Stimulated activated CD4-positive, alpha-beta T cell treated with anti-CD3 and anti-CD28 coated beads, Interleukin-1b, Interleukin-23, amount 100 ng/mL, for 4 hours (primary cell): ENCODE data around the gene GAS2L2.
"Not testable (repeated sequence)": the region's sequence is repeated elsewhere in the genome, so short reads cannot be mapped to it uniquely, and the experiment has no call there.

Experiments used
- DNase-seq, 2 donors: peaks; one replicate each; pipeline ENCODE4 v3.0.0-alpha.2; 2020; ENCODE audit warnings: low read depth in 2 of 2

Gene GAS2L2

DNA sequence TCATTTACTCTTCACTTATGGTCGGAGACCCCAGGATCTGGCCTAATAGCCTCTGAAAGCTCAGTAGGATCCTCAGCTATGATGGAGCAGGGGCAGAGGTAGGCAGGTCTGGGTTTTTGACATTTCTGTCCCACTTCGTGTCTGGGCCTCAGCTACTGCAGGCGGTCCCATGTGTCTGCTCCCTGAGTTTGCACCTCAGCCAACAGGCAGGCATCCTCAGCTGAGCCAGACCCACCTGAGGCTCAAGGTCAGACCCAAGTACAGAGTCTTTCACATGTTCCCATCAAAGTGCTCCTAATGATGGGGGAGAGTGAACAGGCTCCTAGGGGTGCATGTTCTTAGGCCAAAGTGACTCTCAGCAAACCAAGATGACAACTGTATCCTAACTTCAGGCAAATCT lies 24.5 kb downstream of the GAS2L2 start:
- DNase-seq: no peak

DNA sequence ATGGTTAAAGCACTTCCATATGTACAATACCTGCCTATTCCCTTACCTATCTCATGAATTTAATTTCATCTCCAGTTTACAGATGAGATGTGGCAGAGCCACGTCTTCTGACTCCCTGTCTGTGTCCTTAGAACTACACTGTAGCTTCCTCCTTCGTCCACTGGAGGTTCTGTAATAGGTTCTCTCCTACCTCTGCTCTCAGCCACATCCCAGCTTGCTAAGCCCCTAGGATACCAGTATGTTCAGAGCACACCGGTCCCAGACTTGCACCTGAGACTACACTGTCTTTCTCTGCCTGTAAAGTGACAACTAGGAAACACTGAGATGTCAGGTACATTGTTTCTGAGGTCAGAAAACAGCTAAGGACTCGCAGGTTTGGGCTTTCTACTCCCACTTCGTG lies 25.4 kb downstream of the GAS2L2 start:
- no peak for DNase-seq

DNA sequence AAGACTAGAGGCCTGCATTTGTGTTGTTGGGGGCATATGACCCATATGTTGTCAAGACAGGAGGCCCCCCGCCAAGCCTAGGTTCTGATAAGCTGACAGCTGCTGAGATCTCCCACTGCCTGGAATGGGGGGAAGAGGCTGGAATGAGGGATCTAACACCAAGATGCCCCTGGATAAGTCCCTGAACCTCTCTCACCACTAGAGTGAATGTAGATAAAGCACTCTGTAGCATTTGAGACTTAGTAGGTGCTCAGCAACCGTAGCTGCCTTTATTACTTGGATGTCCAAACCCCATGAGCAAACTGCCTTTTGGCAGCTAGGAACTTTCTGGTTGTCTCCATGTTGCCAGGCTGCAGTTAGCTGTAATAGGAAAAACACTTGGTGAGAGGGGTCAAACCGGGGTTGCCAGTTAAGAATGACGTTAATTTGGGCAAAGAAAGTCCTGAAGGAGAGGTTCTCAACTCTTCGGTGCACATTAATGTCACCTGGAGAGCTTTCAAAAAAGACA lies 26.0 kb downstream of the GAS2L2 start:
- DNase-seq: no peak

DNA sequence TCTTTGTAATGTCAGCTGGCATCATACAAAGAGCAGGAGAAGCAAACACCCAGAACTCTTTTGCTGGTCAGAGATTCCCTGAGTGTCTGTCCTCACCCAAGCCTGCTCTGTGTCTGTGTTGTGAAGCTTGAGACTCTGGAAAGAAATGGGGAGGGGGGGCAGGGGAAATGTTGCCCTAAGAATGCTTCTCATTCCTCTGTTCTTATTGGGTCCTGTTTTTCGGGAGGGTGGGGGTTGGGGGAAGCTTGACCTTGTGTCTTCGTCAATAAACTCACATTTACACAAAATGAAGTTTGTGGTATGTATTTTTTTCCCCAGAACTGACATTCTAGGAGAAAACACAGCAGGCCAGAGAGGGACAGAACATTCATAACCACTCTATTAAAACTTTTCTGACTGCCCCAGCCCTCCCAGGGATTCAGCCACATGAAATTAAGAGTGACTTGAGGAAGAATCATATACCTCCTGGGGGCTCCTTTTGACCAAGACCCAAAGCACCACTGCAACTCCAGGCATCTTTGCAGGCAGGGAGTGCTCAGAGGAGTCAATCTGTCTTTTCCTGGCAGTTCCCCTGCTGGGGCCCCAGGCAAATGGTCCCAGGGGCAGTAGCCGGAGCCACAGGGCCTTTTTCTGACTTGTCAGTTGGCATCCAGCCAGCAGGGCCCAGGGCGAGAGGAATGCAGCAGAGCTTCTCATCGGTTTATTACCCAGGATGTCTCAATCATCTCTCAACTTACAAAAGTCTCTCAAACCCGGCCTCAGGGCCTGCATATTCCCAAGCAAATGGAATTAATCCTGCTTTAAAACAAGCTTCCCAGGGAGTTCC lies 26.7 kb downstream of the GAS2L2 start:
- no peak for DNase-seq

DNA sequence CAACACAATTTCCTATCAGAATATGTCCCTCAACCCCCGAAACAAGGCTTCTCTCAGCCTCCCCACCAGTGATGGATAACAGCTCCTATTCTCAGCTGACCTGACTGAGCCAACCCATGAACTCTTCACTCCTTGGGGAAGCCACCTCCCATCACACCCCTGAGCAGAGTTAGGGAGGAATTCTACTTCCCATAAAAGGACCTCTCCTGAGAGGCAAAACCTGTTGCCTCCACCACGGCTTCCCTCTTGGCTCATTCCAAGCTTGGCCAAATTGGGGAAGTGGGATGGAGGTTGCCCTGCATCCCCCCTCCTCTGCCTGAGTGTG lies 27.3 kb downstream of the GAS2L2 start:
- no peak for DNase-seq

DNA sequence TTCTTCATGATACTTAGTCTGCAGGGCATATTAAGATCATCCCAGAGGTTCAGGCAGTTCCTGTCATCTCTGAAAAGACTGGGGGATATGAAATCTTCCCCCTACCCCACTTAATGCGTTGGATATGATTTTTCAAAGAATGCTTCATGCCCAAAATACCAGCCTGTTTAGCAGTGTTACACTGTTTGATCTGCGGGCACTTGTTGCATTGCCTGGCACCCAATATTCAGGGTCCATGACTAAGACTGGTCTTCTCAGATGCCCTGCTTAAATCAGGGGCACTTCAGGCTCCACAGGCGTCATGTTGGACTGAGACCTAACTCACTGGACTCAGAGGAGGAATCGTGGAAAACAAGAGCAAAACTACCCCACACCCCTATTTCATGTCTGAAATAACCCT lies 28.0 kb downstream of the GAS2L2 start:
- DNase-seq: no peak

DNA sequence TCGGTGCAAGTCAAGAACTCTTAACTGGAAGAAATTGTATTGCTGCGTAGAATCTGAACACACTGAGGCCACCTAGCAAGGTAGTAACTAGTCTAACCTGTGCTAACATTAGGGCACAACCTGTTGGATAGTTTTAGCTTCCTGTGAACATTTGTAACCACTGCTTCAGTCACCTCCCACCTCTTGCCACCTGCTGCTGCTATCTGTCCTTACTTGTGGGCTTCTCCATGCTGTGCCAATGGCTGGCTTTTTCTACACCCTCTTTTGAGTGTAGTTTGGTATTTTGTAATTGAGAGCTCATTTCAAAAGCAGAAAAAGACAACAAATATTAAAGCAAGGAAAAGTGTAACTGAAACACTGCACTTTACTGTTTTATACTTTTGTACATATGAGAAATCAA lies 29.3 kb downstream of the GAS2L2 start:
- DNase-seq: no peak

DNA sequence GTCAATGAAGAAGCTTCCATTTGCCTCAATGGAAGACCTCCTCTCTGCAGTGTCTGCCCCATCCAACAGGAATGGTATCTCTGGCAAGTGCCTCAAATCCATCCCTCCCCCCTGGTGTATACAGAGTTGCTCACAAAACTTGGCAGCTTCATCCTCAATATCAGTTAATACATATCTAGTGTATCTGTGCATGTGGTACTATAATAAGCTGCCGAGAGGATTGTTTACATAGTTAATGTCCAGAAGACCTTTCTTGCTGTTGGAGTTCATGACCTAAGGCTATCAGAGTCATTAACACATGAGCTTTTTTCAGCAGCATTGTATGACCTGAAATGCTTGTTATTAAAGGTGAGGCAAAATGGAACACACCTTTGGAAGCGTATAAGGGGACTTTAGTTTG lies 35.6 kb downstream of the GAS2L2 start:
- no peak for DNase-seq

DNA sequence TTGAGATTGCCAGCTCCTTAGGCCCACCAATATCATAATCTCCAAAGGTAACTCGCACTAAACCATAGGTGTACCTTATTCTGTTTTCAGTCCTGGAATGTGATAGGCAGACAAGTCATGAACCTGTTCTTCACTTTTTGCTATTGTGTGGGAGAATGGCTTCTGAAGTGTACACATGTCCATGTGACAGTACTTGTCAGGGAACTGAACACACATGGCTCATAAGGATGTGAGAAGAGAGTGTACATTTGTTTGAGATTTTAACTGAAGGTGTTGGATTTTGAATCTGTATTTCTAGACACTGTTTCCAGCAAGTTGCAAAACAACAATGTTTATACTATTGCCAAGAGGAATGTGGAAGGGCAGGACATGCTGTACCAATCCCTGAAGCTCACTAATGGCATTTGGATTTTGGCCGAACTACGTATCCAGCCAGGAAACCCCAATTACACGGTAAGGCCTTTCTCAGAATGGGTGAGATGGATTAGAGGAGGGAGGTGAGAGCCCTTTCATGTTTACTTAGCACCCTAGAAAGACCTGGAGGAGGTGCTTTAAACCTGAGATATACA lies 36.1 kb downstream of the GAS2L2 start:
- DNase-seq: no peak

DNA sequence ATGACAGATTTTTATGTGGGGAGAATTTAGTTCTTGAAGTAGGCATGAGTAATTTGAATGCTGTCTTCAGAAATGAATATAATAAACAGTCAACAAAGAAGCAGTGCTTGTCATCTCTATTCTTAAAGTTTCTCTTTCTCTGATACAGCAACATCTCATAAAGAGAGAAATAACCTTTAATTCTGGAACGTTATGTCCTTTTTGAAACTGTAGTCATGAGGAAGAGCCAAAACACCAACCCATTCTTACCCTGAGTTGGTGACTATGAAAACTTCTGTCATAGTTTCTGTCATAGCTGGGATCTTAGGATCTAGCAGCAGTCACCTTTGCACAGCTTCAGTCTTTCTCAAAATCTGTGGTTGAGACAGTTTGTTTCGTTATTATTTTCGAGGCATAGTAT lies 36.9 kb downstream of the GAS2L2 start:
- no peak for DNase-seq

DNA sequence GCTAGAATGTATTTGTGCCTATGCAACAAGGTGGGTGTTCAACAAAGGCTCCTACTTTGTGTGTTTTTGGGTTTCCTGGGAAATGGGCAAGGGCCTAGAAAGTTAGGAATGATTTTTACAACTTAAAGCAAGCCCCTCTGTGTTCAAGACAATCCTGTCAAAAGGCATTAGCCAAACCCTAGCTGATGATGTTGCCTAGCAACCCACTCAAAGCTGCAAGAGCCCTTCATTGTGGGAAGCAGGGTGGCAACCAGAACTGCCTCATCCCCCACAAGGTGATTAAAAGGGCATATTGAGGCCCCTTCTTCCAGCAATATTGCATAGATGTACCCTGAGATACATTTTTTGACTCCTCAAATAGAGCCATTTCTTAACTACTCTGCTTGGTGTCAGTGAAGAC lies 37.6 kb downstream of the GAS2L2 start:
- DNase-seq: no peak

DNA sequence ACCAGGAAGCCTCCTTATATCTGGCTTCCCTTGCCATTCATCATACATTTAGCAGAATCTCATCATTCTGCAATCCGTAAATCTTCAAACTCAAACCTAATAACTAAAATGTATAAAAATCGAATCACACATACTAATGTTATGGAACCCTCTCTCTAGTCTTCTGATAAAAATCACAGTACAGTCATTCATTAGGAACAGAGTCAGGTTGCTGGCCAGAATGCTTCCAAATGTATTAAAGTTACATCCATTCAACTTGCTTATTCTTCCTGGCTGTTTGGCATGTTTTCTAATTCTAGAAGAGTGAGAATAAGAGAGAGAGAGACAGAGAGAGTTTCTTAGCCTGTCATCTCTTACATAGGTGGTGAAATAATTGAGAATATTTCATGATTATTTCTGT lies 38.1 kb downstream of the GAS2L2 start:
- DNase-seq: no peak

DNA sequence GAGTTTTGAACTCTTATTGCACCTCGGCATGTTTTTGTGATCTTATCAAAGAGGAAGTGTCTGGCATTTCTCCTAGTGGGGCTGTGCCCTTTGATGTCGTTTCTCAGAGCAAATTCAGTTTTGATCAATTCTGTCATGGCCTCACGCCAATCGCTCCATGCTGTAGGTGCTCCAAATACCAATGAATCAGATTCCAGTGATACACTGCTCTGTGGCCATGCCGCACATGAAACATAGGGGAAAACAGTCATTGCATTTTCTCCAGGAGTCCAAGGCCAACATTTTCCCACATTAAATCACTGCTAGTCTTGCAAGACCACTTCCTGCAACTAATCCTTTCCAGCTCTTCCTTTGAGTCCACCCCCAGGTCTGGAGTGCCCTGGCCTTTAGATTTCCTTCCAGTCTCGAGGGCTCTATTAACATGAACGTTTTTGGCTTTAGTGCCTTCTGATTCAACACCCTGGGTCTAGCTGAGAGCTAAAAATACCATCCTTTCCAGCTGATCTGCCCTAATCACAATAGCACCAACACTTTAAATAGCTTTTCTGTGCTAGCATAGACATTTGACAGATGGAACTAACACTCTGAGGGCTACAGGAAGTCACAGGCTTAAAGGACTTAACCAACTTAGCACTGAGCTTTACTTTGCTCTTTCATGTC lies 39.8 kb downstream of the GAS2L2 start:
- DNase-seq: no peak

DNA sequence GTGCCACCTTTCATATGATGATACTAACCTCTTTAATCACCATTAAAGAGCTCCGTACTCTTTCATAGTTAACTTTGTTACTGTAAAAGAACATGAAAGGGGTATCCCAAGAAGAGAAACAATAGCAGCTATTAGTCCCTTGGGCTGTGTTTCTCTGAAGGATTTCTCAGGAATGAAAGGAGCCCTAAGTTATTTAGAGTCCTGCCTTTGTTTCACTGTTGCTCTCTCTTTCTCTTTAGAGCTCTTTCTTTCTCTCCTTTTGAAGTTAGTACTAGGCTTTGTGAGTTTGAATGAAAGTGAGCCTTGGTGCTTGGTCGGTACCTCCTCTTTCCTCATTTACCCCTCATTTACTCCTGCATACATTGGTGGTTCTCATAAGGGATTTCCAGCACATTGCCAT lies 42.1 kb downstream of the GAS2L2 start:
- no peak for DNase-seq

DNA sequence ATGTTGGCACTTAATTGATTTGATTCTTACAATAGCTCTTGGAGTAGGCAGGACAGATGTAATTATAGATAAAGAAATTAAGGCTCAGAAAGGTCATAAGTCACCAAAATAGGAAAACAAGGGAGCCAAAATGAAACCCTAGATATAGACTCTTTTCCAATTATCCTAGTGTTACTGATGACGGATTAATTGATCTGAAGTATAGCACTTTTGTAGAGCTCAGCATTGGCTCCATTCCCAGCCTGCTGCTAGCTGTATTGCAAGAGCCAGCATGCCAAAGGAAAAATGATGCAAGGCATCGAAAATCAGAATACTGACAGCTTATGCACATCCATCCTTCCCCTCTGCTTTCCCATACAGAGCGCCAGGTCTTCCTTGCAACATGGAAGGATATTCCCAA lies 43.2 kb downstream of the GAS2L2 start:
- DNase-seq: no peak

DNA sequence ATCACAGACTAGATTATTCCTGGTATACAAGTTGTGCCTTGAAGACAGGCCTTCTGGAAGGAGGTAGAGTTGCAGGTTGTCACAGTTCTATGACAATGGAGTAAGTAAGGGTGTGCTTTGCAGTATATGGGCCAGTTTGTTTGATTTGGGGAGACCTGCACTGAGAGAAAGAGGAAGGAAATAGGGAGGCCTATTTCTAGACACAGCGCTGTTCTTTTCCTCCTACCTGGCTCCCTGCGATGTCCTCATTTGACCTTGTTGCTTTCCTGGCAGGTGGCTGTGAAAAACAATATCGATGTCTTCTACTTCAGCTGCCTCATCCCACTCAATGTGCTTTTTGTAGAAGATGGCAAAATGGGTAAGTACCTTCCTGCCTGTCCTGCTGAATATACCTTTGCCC lies 44.1 kb downstream of the GAS2L2 start:
- no peak for DNase-seq

DNA sequence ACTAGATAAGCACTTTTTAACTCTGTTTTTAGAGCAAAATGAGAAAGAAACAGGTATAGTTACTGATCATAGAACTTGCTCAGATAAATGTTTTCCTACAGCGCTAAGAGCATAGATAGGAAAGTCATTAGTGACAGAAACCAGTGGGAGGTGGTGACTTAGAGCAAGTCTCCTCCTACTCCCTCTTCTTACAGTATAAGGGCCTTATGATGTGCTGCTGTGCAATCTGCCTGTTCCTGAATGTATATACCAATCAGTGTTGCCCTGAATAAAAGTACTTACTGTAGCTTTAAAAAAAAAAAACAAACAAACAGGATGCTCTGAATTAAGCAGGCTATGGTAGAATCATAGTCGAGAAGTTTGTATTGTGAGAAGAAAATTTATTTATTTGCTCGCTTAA lies 44.9 kb downstream of the GAS2L2 start:
- no peak for DNase-seq

DNA sequence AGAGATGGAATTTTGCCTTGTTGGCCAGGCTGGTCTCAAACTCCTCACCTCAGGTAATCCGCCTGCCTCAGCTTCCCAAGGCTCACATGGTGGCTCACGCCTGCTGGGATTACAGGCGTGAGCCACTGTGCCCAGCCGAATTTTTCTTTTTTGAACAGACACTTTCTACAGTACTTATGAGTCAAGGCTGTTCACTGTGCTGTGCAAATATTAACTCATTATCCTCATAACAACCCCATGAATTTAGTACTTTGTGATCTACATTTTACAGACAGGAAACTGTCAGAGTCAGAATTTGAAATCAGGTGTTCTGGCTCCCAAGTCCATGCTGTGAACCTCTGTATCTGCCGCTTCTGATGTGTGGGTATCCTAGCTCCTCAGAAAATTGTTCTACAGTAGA lies 47.3 kb downstream of the GAS2L2 start:
- DNase-seq: no peak

DNA sequence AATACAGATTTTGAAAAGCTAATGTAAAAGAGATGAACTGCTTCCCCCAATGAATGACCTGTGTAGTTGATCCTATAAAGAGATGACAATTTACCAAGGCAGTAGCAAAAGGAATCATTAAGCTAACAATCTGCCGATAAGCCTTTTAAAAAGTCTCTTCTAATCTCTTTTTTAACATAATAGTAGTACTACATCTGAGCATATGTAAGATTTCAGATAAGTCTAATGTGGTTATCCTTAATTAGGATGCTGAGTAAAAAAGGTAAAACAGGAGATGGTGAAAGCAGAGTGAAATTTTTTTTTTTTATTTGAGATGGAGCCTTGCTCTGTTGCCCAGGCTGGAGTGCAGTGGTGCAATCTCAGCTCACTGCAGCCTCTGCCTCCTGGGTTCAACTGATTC lies 47.8 kb downstream of the GAS2L2 start:
- DNase-seq: no peak

DNA sequence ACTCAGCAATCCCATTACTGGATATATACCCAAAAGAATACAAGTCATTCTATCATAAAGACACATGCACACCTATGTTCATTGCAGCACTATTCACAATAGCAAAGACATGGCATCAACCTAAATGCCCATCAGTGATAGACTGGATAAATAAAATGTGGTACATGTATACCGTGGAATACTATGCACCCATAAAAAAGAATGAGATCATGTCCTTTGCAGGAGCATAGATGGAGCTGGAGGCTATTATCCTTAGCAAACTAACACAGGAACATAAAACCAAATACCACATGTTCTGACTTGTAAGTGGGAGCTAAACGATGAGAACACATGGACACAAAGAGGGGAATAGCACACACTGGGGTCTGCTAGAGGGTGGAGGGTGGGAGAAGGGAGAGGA lies 49.7 kb downstream of the GAS2L2 start:
- DNase-seq: not testable (repeated sequence)

DNA sequence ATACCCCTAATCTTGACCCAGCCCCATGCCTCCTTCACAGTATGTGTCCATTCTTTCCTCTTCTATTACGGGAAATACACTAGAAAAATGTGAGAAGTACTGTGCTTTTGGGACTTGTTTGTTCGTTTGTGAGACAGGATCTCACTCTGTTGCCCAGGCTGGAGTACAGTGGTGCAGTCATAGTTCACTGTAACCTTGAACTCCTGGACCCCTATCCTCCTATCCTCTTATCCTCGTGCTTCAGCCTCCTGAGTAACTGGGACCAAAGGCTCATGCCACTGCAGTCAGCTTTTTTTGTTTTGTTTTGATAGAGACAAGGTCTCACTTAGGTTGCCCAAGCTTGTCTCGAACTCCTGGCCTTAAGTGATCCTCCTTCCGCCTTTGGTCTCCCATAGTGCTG lies 51.5 kb downstream of the GAS2L2 start:
- DNase-seq: no peak

DNA sequence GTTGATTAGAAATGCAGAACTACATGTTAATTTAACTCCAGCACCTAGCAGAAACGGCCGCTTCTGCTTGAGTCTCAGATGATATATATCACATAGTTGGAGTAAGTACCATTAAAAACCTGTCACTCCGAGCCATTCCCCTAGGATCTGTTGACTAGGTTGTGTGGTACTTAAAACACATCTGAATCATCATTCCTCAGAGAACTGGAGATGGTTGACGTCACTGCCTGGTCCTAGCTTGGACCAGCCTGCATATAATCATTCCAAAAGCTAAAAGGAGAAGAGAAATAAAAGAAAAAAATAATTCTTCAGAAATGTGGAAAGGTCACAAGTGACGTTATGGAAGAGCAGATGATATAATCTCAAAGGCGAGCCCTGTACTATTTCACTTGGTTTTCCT lies 52.9 kb downstream of the GAS2L2 start:
- no peak for DNase-seq

DNA sequence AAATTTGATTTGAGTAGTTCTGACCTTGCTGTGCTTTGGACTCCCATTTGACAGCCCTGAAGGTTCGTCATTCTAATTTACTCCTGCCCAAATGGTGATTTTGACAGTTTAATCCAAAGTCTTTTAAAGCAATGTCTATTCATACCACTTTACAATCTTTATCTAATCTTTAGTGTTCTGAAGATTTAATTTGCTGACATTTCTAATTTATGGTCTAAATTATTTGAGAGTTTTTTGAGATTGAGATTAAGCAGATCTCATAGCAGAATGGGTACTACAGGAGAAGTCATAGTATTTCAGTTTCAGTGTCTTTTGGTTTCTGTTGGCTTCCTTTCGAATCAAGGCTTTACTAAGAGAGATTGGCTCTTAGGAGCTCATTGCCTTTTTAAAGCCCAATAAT lies 54.2 kb downstream of the GAS2L2 start:
- no peak for DNase-seq
